HG03103 (cell line): Measurements from ENCODE around the gene EID2B.

Source experiments
- ATAC-seq: cut with Tn5 transposase; IDR thresholded peaks from one replicate; pipeline ENCODE4 v1.9.1; 2021; ENCODE audit warnings: low read depth; ENCODE audit not compliant: unreplicated experiment

EID2B gene

GRCh38 chr19:39533003-39533512, 406 bp upstream of the EID2B start:
- no peak for ATAC-seq

GRCh38 chr19:39531834-39532232, 819 bp downstream of the EID2B start:
- ATAC-seq = no peak

- ATAC-seq = no peak
Measured at GRCh38 chr19:39525205-39525604, 7.4 kb downstream of the EID2B start.

- ATAC-seq = no peak
Measured at GRCh38 chr19:39524495-39524894, 8.2 kb downstream of the EID2B start.

- ATAC-seq = no peak
Measured at GRCh38 chr19:39520541-39521484, 11.8 kb downstream of the EID2B start.

GRCh38 chr19:39518975-39519374, 13.7 kb downstream of the EID2B start:
- ATAC-seq = no peak

- no peak for ATAC-seq
Measured at GRCh38 chr19:39518458-39518857, 14.2 kb downstream of the EID2B start.

- ATAC-seq = no peak
Measured at GRCh38 chr19:39517432-39517831, 15.2 kb downstream of the EID2B start.

- no peak for ATAC-seq
Measured at GRCh38 chr19:39516270-39516669, 16.4 kb downstream of the EID2B start.

GRCh38 chr19:39515551-39516191, 17.0 kb downstream of the EID2B start:
- ATAC-seq = no peak

GRCh38 chr19:39514840-39515550, 17.7 kb downstream of the EID2B start, which contains the start of gene SELENOV:
TSS of gene SELENOV (plus strand) at chr19:39515139. CDS start at chr19:39515213, 74 bp downstream.
- ATAC-seq = no peak

- no peak for ATAC-seq
Measured at GRCh38 chr19:39512988-39513387, 19.7 kb downstream of the EID2B start.

- no peak for ATAC-seq
Measured at GRCh38 chr19:39509233-39509632, 23.4 kb downstream of the EID2B start.

GRCh38 chr19:39508629-39509028, 24.0 kb downstream of the EID2B start:
- ATAC-seq = no peak

- no peak for ATAC-seq
Measured at GRCh38 chr19:39507715-39508364, 24.8 kb downstream of the EID2B start.

GRCh38 chr19:39506944-39507714, 25.5 kb downstream of the EID2B start:
- no peak for ATAC-seq

GRCh38 chr19:39506598-39506943, 26.1 kb downstream of the EID2B start:
- no peak for ATAC-seq

GRCh38 chr19:39502640-39503417, 29.8 kb downstream of the EID2B start:
- ATAC-seq = no peak

GRCh38 chr19:39501340-39501739, 31.3 kb downstream of the EID2B start:
- no peak for ATAC-seq
